NCI-H2227 treated with DMSO at 0.1 percent for 48 hours (cell line): ENCODE results near the gene CNR2.
A peak's percentile ranks its signal among the peaks of the same experiment; 100 is the strongest.
"Not testable (repeated sequence)": the region's sequence is repeated elsewhere in the genome, so short reads cannot be mapped to it uniquely, and the experiment has no call there.

Experiments used
- DNase-seq: peaks from one replicate; lab custom pipeline; 2025; lab: John Stamatoyannopoulos, UW

Gene CNR2

GRCh38 chr1:23913212-23913880 is at the start of gene CNR2:
CNR2 (minus strand) TSS chr1:23913362; CDS start chr1:23875617, 37,745 bp downstream.
- no peak for DNase-seq

GRCh38 chr1:23960291-23961020 is 47.3 kb upstream of the CNR2 start:
- no peak for DNase-seq

- DNase-seq, result peak; percentile 94
Measured at GRCh38 chr1:23959461-23960290, 46.5 kb upstream of the CNR2 start, which contains the start of gene PNRC2. PNRC2 (plus strand) TSS chr1:23959828; CDS start chr1:23961458, 1,630 bp downstream.

- DNase-seq, result peak; percentile 93
Measured at GRCh38 chr1:23958810-23959460, 45.8 kb upstream of the CNR2 start.

GRCh38 chr1:23958040-23958809 is 45.1 kb upstream of the CNR2 start:
- not testable (repeated sequence) for DNase-seq

- DNase-seq, result no peak
Measured at GRCh38 chr1:23957096-23957495, 43.9 kb upstream of the CNR2 start.

GRCh38 chr1:23953020-23953419 is 39.9 kb upstream of the CNR2 start:
- no peak for DNase-seq

GRCh38 chr1:23947366-23947765 is 34.2 kb upstream of the CNR2 start:
- DNase-seq, result no peak

GRCh38 chr1:23936481-23937176 is 23.5 kb upstream of the CNR2 start:
- no peak for DNase-seq

- no peak for DNase-seq
Measured at GRCh38 chr1:23931491-23931880, 18.3 kb upstream of the CNR2 start.

- no peak for DNase-seq
Measured at GRCh38 chr1:23930861-23931490, 17.8 kb upstream of the CNR2 start.

- no peak for DNase-seq
Measured at GRCh38 chr1:23930270-23930669, 17.1 kb upstream of the CNR2 start.

GRCh38 chr1:23928789-23929188 is 15.6 kb upstream of the CNR2 start:
- DNase-seq, result no peak

- no peak for DNase-seq
Measured at GRCh38 chr1:23927097-23927496, 13.9 kb upstream of the CNR2 start.

- no peak for DNase-seq
Measured at GRCh38 chr1:23925279-23925678, 12.1 kb upstream of the CNR2 start.

GRCh38 chr1:23924601-23925000 is 11.4 kb upstream of the CNR2 start:
- no peak for DNase-seq

GRCh38 chr1:23923592-23924499 is 10.7 kb upstream of the CNR2 start:
- DNase-seq, result no peak

GRCh38 chr1:23922321-23922943 is 9.3 kb upstream of the CNR2 start:
- DNase-seq, result no peak
